Measurements from ENCODE around the gene APOL4.

The APOL4 gene

DNA sequence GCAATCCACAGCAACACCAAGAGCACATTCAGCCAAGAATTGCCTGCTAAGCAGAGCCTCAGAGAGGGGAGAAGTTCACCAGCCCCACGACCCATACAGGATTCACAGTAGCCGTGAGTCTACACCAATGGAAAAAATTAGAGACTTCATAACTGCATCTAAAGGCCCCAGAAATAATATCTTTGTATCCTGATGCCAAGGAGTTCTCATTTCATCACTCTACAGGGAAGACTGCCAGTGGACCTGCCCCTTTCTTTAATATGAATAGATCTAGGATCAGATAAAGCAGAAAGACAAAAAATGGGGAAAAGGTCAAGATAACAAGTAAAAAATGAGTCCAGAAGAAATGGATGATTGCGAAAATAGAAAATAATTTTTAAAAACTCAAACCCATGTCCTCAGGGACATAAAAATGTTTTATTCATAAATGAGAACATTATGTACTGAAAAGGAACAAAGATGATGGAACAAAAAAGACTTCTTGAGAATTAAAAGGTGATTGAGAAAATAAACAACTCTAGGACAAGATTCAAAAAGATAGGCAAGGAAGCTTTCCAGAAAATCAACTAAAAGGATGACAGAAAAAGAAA lies 50.5 kb downstream of the APOL4 start:
- Histone ChIP-seq H3K27me3 (no peaks in the 10 kb centered on the region), H3K27ac (peak overlapping the region; percentile 47 to 60), H3K4me1 (peaks cover 0 to 37% (median 26%) of the 10 kb centered on the region in 4 donors), H3K36me3 (peaks cover 5 to 16% (median 15%) of the 10 kb centered on the region in 3 donors), H3K4me3 (no peak overlapping the region), H3K9me3 (no peaks in the 10 kb centered on the region)
- TF ChIP-seq, protein P1, sequence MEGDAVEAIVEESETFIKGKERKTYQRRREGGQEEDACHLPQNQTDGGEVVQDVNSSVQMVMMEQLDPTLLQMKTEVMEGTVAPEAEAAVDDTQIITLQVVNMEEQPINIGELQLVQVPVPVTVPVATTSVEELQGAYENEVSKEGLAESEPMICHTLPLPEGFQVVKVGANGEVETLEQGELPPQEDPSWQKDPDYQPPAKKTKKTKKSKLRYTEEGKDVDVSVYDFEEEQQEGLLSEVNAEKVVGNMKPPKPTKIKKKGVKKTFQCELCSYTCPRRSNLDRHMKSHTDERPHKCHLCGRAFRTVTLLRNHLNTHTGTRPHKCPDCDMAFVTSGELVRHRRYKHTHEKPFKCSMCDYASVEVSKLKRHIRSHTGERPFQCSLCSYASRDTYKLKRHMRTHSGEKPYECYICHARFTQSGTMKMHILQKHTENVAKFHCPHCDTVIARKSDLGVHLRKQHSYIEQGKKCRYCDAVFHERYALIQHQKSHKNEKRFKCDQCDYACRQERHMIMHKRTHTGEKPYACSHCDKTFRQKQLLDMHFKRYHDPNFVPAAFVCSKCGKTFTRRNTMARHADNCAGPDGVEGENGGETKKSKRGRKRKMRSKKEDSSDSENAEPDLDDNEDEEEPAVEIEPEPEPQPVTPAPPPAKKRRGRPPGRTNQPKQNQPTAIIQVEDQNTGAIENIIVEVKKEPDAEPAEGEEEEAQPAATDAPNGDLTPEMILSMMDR (IDR thresholded peaks at IDR 0.05), result no peak
- intact Hi-C loops (cut with DNase I; ENCODE audit: low total_unique reads), result no loop called here
- DNase-seq, result peak in 1 of 2 donors; percentile 67

GRCh38 chr22:36149441-36149840 lies 52.2 kb downstream of the APOL4 start:
- H3K27ac ChIP-seq, result no peak overlapping the region
- no peaks in the 10 kb centered on the region for H3K9me3 ChIP-seq
- H3K4me3 ChIP-seq, result no peak overlapping the region
- H3K27me3 ChIP-seq, result no peaks in the 10 kb centered on the region
- H3K4me1 ChIP-seq, result peaks cover 0 to 29% (median 12%) of the 10 kb centered on the region in 4 donors
- peaks cover 5 to 16% (median 15%) of the 10 kb centered on the region in 3 donors for H3K36me3 ChIP-seq
- intact Hi-C loops (cut with DNase I; ENCODE audit: low total_unique reads), result no loop called here
- TF ChIP-seq, protein P1 (IDR thresholded peaks at IDR 0.05), result no peak
- peak in 1 of 2 donors; percentile 34 for DNase-seq

DNA sequence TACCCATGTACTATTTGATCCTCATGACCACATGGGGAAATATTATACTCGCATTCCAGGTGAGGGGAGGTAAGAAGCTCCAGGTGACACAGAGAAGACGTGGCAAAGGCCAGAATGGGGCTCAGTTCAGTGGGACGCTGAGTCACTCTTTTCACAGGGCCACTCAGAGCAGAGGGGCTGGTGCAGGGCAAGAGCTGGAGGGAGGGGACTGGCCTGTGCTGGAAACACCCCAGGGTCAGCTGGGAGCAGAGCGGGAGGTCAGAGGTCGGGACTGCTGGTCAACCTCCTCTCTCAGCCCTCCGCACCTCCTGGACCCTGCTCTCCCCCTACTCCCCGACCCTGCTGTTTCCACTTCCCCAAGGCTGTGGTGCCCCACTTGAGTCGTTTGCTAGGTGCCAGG lies 53.2 kb downstream of the APOL4 start:
- no peaks in the 10 kb centered on the region for H3K27me3 ChIP-seq
- H3K9me3 ChIP-seq, result no peaks in the 10 kb centered on the region
- H3K4me1 ChIP-seq, result peaks cover 0 to 29% (median 11%) of the 10 kb centered on the region in 4 donors
- peak in 1 of 2 donors; percentile 16 for DNase-seq
- intact Hi-C loops (cut with DNase I; ENCODE audit: low total_unique reads), result no loop called here
- TF ChIP-seq, protein P1 (IDR thresholded peaks at IDR 0.05), result no peak
- no peak overlapping the region for H3K4me3 ChIP-seq
- H3K36me3 ChIP-seq, result peaks cover 5 to 21% (median 19%) of the 10 kb centered on the region in 3 donors
- H3K27ac ChIP-seq, result peak overlapping the region in 1 of 2 donors; percentile 5

GRCh38 chr22:36147196-36147791 lies 54.3 kb downstream of the APOL4 start:
- peak in 1 of 2 donors; percentile 19 for DNase-seq
- no peaks in the 10 kb centered on the region for H3K27me3 ChIP-seq
- TF ChIP-seq, protein P1 (IDR thresholded peaks at IDR 0.05), result no peak
- intact Hi-C loops (cut with DNase I; ENCODE audit: low total_unique reads), result no loop called here
- H3K36me3 ChIP-seq, result peaks cover 5 to 32% (median 30%) of the 10 kb centered on the region in 3 donors
- no peaks in the 10 kb centered on the region for H3K9me3 ChIP-seq
- no peak overlapping the region for H3K4me3 ChIP-seq
- H3K4me1 ChIP-seq, result peaks cover 0 to 29% (median 11%) of the 10 kb centered on the region in 4 donors
- H3K27ac ChIP-seq, result no peak overlapping the region

DNA sequence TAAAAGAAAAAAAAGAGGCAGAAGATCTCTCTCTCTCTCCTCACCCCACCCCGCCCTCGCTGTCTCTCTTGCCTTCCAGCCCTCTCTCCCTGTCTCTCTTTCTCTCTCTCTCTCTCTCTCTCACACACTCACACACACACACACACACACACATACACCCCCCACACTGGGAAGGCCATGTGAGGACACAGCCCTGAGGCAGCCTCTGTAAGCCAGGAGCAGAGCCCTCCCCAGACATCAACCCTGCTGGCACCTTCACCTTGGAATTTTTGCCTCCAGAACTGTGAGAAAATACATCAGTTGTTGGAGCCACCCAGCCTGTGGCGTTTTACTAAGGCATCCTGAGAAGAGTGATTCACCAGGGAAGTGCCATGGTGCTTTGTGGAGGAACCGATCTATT lies 55.7 kb downstream of the APOL4 start:
- Histone ChIP-seq H3K36me3 (peaks cover 5 to 44% (median 42%) of the 10 kb centered on the region in 3 donors), H3K4me1 (peaks cover 0 to 27% (median 10%) of the 10 kb centered on the region in 4 donors), H3K27ac (no peak overlapping the region), H3K4me3 (no peak overlapping the region), H3K27me3 (no peaks in the 10 kb centered on the region), H3K9me3 (no peaks in the 10 kb centered on the region)
- intact Hi-C loops (cut with DNase I; ENCODE audit: low total_unique reads), result loop anchor here (2.0 kb wide), 1 partner anchor 35 kb away; no protein-coding TSS in a partner anchor
- TF ChIP-seq, protein P1 (IDR thresholded peaks at IDR 0.05), result no peak
- DNase-seq, result no peak

Data from tibial artery (tissue), 4 donors.